Adrenal gland (tissue), 5 donors: Measurements from ENCODE around the gene RNF5.

Experiments
- CTCF ChIP-seq, 6 experiments: fragments of 450-650 bp in 4 of 6; fragments of 200-600 bp in 2 of 6; sonication (generic) in 1 of 6; IDR thresholded peaks; 1 replicate in 5 of 6; 2 replicates in 1 of 6; pipeline versions ENCODE4 v1.5.1 to v1.8.0; 2016 to 2021; ENCODE audit warnings: antibody characterized with exemption in 6 of 6, mild to moderate bottlenecking in 2 of 6, moderate library complexity in 1 of 6
- POLR2A ChIP-seq, 2 donors: fragments of 450-650 bp; IDR thresholded peaks; one replicate each; pipeline ENCODE4 v1.6.1; 2017; ENCODE audit warnings: antibody characterized with exemption in 2 of 2, mild to moderate bottlenecking in 2 of 2, moderate library complexity in 1 of 2
- donor health status: DM: no; HTN: no; CAD: no.

- TF ChIP-seq CTCF (IDR thresholded peaks at IDR 0.05) (no peak), POLR2A (IDR thresholded peaks at IDR 0.05) (no peak)
Observed at GRCh38 chr6:32137454-32137853, 40.8 kb upstream of the RNF5 start.
